ENCODE measurements around the gene RADIL.

DNA sequence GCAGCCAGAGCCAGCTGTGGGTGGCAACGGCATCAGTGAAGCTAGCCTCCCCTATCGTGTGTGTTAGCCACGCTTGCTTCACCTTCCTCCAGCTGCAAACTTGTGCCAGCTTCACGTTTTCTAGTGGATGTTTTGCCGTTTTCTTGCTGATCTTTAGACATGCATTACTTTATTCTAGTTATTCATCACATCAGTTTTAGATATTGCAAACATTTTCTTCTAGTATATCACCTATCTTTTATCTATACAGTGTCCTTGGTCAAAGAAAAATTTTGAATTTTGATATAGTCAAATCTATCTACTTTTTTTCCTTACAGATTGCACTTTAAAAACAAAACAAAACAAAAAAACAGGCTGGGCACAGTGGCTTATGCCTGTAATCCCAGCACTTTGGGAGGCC, 15.0 kb downstream of the RADIL start:
- TF ChIP-seq CTCF (IDR thresholded peaks at IDR 0.05) (no peak), POLR2A (IDR thresholded peaks at IDR 0.05) (no peak), POLR2AphosphoS5 (IDR thresholded peaks at IDR 0.05) (no peak)

Data from gastroesophageal sphincter (tissue), 3 donors.